Measurements from ENCODE around the gene OR10G2.

DNA sequence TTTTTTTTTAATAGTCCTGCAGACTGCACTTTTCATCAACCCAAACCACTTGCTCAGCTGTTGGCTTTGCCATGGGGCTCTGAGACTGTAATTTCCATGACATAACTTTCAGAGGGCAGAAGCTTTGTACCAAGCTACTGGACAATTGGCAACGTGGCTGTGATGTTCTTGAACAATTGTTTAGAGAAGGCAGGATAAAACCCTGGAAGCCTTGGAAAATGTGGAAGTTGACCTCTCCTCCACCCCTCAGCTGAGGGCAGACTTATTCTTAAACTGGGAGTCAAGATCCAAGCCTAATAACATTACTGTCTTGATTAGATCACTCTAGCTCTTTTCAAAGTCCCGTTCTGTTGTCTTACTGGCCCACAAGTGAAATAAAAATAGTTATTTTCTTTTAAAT, 36.6 kb upstream of the OR10G2 start:
- TF ChIP-seq, protein P1, sequence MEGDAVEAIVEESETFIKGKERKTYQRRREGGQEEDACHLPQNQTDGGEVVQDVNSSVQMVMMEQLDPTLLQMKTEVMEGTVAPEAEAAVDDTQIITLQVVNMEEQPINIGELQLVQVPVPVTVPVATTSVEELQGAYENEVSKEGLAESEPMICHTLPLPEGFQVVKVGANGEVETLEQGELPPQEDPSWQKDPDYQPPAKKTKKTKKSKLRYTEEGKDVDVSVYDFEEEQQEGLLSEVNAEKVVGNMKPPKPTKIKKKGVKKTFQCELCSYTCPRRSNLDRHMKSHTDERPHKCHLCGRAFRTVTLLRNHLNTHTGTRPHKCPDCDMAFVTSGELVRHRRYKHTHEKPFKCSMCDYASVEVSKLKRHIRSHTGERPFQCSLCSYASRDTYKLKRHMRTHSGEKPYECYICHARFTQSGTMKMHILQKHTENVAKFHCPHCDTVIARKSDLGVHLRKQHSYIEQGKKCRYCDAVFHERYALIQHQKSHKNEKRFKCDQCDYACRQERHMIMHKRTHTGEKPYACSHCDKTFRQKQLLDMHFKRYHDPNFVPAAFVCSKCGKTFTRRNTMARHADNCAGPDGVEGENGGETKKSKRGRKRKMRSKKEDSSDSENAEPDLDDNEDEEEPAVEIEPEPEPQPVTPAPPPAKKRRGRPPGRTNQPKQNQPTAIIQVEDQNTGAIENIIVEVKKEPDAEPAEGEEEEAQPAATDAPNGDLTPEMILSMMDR (IDR thresholded peaks at IDR 0.05): no peak
- no peak for TF ChIP-seq POLR2A (IDR thresholded peaks at IDR 0.05)
